Keratinocyte (primary cell): Measurements from ENCODE around the gene CHL1.

Source experiments
- EZH2 ChIP-seq: IDR thresholded peaks from one replicate; pipeline ENCODE4 v1.6.1; 2012; ENCODE audit warnings: inconsistent platforms, mild to moderate bottlenecking, low read length, moderate library complexity
- TF ChIP-seq, protein P1 (sequence below), 3 experiments: IDR thresholded peaks in 1 of 3; conservative IDR thresholded peaks in 1 of 3; optimal IDR thresholded peaks in 1 of 3; 2 replicates in 2 of 3; 3 replicates in 1 of 3; pipeline versions ENCODE3 to v1.5.1; 2011; ENCODE audit warnings: low read length in 3 of 3, mild to moderate bottlenecking in 3 of 3, moderate library complexity in 2 of 3, control low read depth in 1 of 3, inconsistent platforms in 1 of 3; ENCODE audit not compliant: insufficient read depth in 2 of 3; ENCODE audit errors: extremely low read depth in 1 of 3

- TF ChIP-seq, protein P1, sequence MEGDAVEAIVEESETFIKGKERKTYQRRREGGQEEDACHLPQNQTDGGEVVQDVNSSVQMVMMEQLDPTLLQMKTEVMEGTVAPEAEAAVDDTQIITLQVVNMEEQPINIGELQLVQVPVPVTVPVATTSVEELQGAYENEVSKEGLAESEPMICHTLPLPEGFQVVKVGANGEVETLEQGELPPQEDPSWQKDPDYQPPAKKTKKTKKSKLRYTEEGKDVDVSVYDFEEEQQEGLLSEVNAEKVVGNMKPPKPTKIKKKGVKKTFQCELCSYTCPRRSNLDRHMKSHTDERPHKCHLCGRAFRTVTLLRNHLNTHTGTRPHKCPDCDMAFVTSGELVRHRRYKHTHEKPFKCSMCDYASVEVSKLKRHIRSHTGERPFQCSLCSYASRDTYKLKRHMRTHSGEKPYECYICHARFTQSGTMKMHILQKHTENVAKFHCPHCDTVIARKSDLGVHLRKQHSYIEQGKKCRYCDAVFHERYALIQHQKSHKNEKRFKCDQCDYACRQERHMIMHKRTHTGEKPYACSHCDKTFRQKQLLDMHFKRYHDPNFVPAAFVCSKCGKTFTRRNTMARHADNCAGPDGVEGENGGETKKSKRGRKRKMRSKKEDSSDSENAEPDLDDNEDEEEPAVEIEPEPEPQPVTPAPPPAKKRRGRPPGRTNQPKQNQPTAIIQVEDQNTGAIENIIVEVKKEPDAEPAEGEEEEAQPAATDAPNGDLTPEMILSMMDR (optimal IDR thresholded peaks at IDR 0.05 in 1 of 3, IDR thresholded peaks at IDR 0.05 in 1 of 3, conservative IDR thresholded peaks at IDR 0.05 in 1 of 3; ENCODE audit: extremely low read depth in 1 of 3, insufficient read depth in 2 of 3, low read length in 3 of 3): no peak
- no peak for TF ChIP-seq EZH2
These were observed 160.4 kb downstream of the CHL1 start for GRCh38 chr3:356952-357351.
